ENCODE data around the gene SCAMP3. TPM values are rescaled to one million over a fixed set of nuclear protein-coding genes. Genes with fewer than 3 reads are reported as not detected.

SCAMP3 gene
- total and polyA plus RNA-seq, 10 of the 15 experiments (the other 5 are each of a cell fraction or from before 2014, with no cell fraction given): 17.2 to 133 (median 87.3) TPM

GRCh38 chr1:155277070-155277901, 15.1 kb upstream of the SCAMP3 start, which contains the start of gene HCN3:
TSS of gene HCN3 (plus strand) at chr1:155277463. CDS start at chr1:155277591, 128 bp downstream.
- Histone ChIP-seq H3K4me2 (ENCODE audit: control insufficient read depth, insufficient read depth) (peak within 1 kb of the TSS; percentile 99), H2AFZ (ENCODE audit: control insufficient read depth, low read depth, low read length) (peak within 1 kb of the TSS; percentile 81), H4K20me1 (ENCODE audit: control insufficient read depth, insufficient read depth) (no peaks in the 10 kb centered on the region), H3K4me3 (peak within 1 kb of the TSS; percentile 82), H3K27ac (ENCODE audit: control insufficient read depth, insufficient read depth) (no peak within 1 kb of the TSS), H3K4me1 (ENCODE audit: control insufficient read depth, insufficient read depth, low read length) (peaks cover 13% of the 10 kb centered on the region), H3K79me2 (ENCODE audit: control insufficient read depth, insufficient read depth, low read length) (peaks cover 14% of the 10 kb centered on the region), H3K9me3 (replicated peaks; ENCODE audit: control insufficient read depth, insufficient read depth, low read length) (no peaks in the 10 kb centered on the region), H3K36me3 (ENCODE audit: control insufficient read depth in 2 of 2, insufficient read depth in 2 of 2, low read length in 1 of 2) (no peaks in the 10 kb centered on the region), H3K9ac (ENCODE audit: control insufficient read depth, insufficient read depth, low read length) (peak within 1 kb of the TSS; percentile 58; the same call in 1 of the 2 replicates), H3K27me3 (replicated peaks in 1 of 2; ENCODE audit: control insufficient read depth in 2 of 2, insufficient read depth in 2 of 2, low read length in 1 of 2) (no peaks in the 10 kb centered on the region)
- peak; percentile 79 for DNase-seq (ENCODE audit: low read depth, low spot score)
- in situ Hi-C loops (cut with MboI) (no loop called here), intact Hi-C loops (cut with micrococcal nuclease; ENCODE audit: unreplicated experiment) (loop anchor here (1.0 kb wide), 1 partner anchor 46 kb away; no protein-coding TSS in a partner anchor)
- BruUV-seq (replicated peaks): no TSS peak
- SMC1A ChIA-PET (ENCODE audit: uncharacterized antibody, unreplicated experiment): interaction anchor here (1.2 to 2.4 kb wide), 3 partner anchors 25 to 71 kb away, joined by 3 to 12 read pairs (median 4); no protein-coding TSS in a partner anchor
- RAD21 ChIA-PET (ENCODE audit: unreplicated experiment): interaction anchor here (0.5 to 2.2 kb wide), 8 partner anchors 26 to 371 kb away, joined by 3 to 13 read pairs (median 4); partner anchors contain the start of gene RUSC1
- FAIRE-seq: peak; percentile 92
- CTCF ChIA-PET: interaction anchor here (0.7 to 8.6 kb wide), 10 partner anchors 11 to 335 kb away, joined by 3 to 80 read pairs (median 4); no protein-coding TSS in a partner anchor
- ATAC-seq: peak; percentile 78
- WGBS (ENCODE audit: insufficient coverage, insufficient replicate concordance, low lambda C conversion rate, missing lambda C conversion rate): 5% methylated on average over 54 of the region's 68 CpGs
- POLR2A ChIA-PET: interaction anchor here (0.5 to 2.4 kb wide), 8 partner anchors 11 to 84 kb away, joined by 3 to 9 read pairs (median 4); partner anchors contain the start of gene FDPS
- TF ChIP-seq HDAC2 (IDR thresholded peaks at IDR 0.05) (no peak), ZNF24 (IDR thresholded peaks at IDR 0.05) (no peak), SUPT20H (IDR thresholded peaks at IDR 0.05; ENCODE audit: borderline replicate concordance, control insufficient read depth, low read depth, low read length) (no peak), RELB (IDR thresholded peaks at IDR 0.05; ENCODE audit: low read depth) (no peak), USF1 (IDR thresholded peaks at IDR 0.05; ENCODE audit: borderline replicate concordance, extremely low read length, insufficient read depth, low read depth, low read length) (no peak), SMARCA5 (IDR thresholded peaks at IDR 0.05) (peak; percentile 80; the same call in 1 of the 2 replicates), CHD4 (IDR thresholded peaks at IDR 0.05) (no peak), ZBTB4 (CRISPR knock-in tag; IDR thresholded peaks at IDR 0.05) (no peak), RAD21 (IDR thresholded peaks at IDR 0.05; ENCODE audit: insufficient read depth, low read depth, low read length) (peak; percentile 24; the same call in 1 of the 2 replicates), NBN (IDR thresholded peaks at IDR 0.05) (no peak), TAF1 (IDR thresholded peaks at IDR 0.05; ENCODE audit: borderline replicate concordance, low read depth, low read length) (no peak), CREB1 (IDR thresholded peaks at IDR 0.05; ENCODE audit: low read depth) (no peak), MEF2A (IDR thresholded peaks at IDR 0.05; ENCODE audit: insufficient read depth, low read depth, low read length) (no peak)

Measured in GM12878 (cell line).